Urinary bladder (tissue), 4 donors: ENCODE results near the gene ADGRB3. TPM values are rescaled to one million over a fixed set of nuclear protein-coding genes. Genes with fewer than 3 reads are reported as not detected.
"Not testable (repeated sequence)": the region's sequence is repeated elsewhere in the genome, so short reads cannot be mapped to it uniquely, and the experiment has no call there.

ENCODE experiments used
- DNase-seq: peaks from one replicate; pipeline ENCODE4 v3.0.0-alpha.2; 2015; ENCODE audit errors: extremely low spot score
- H3K27ac ChIP-seq: one replicate; pipeline ENCODE4 v1.5.1; 2013; ENCODE audit warnings: low read depth, mild to moderate bottlenecking, moderate library complexity
- H3K36me3 ChIP-seq: one replicate; pipeline ENCODE4 v1.6.1; 2013; ENCODE audit warnings: mild to moderate bottlenecking, moderate library complexity; ENCODE audit not compliant: insufficient read depth
- H3K4me1 ChIP-seq: one replicate; pipeline ENCODE4 v1.6.1; 2013; ENCODE audit warnings: mild to moderate bottlenecking, moderate library complexity; ENCODE audit not compliant: insufficient read depth
- H3K4me3 ChIP-seq: one replicate; pipeline ENCODE4 v1.5.1; 2013; ENCODE audit warnings: low read depth, low read length
- WGBS: extraction: QIAGEN DNeasy Blood & Tissue Kit; methylation state at CpG from one replicate; pipeline ENCODE4 v1.1.7; 2013; 5-methylcytosine and 5-hydroxymethylcytosine counted together
- polyA plus RNA-seq: library from polyadenylated mRNA; stranded (reverse); fragments of 200-250 nt; gene quantifications from one replicate; pipeline ENCODE4 v1.2.3, GENCODE V29; 2013
- total RNA-seq: library from RNA; depleted of rRNA; stranded (reverse); fragments of >200 nt; gene quantifications from one replicate; pipeline ENCODE4 v1.2.3, GENCODE V29; 2014
- donor health status: healthy with polysubstance abuse.
- donor health status: healthy.

ADGRB3 gene
- total and polyA plus RNA-seq, 2 donors: 4.7 to 29.4 TPM

GRCh38 chr6:69111301-69111700 lies 476.2 kb downstream of the ADGRB3 start:
- H3K4me3 ChIP-seq: no peak overlapping the region
- no peak for DNase-seq
- no peaks in the 10 kb centered on the region for H3K36me3 ChIP-seq
- 65% methylated on average over 2 of the region's 2 CpGs for WGBS
- H3K27ac ChIP-seq: no peak overlapping the region
- no peaks in the 10 kb centered on the region for H3K4me1 ChIP-seq

- Histone ChIP-seq H3K4me1 (no peaks in the 10 kb centered on the region), H3K4me3 (no peak overlapping the region), H3K27ac (no peak overlapping the region), H3K36me3 (no peaks in the 10 kb centered on the region)
- no peak for DNase-seq
- WGBS: 84% methylated on average over 2 of the region's 2 CpGs
These were observed 481.6 kb downstream of the ADGRB3 start for GRCh38 chr6:69116658-69117057.

GRCh38 chr6:69121461-69122406 lies 486.7 kb downstream of the ADGRB3 start:
- H3K4me3 ChIP-seq, H3K36me3 ChIP-seq, H3K4me1 ChIP-seq, DNase-seq, H3K27ac ChIP-seq: not testable (repeated sequence)
- WGBS: 92% methylated on average over 51 of the region's 51 CpGs

DNA sequence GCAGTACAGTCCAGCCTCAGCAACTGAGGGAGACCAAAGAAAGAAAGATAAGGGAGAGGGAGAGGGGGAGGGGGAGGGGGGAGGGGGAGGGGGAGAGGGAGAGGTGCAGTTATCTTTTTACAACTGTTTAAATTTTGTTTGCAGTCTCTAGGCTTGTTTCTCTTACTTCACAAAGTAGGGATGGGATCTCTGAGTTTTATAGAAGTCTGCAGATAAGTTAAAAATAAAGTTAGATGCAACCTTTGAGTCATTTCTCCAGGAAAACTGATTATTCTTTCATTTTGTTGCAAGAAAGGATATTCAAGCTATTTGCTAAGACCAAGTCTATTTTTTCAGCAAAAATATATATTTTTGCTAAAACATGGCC lies 487.3 kb downstream of the ADGRB3 start:
- Histone ChIP-seq H3K27ac (no peak overlapping the region), H3K4me1 (no peaks in the 10 kb centered on the region), H3K4me3 (no peak overlapping the region), H3K36me3 (no peaks in the 10 kb centered on the region)
- no peak for DNase-seq

GRCh38 chr6:69128411-69128810 lies 493.3 kb downstream of the ADGRB3 start:
- 13% methylated on average over 2 of the region's 2 CpGs for WGBS
- H3K27ac ChIP-seq: no peak overlapping the region
- H3K4me3 ChIP-seq: no peak overlapping the region
- DNase-seq: no peak
- no peaks in the 10 kb centered on the region for H3K4me1 ChIP-seq
- no peaks in the 10 kb centered on the region for H3K36me3 ChIP-seq

- Histone ChIP-seq H3K4me1 (no peaks in the 10 kb centered on the region), H3K27ac (no peak overlapping the region), H3K4me3 (no peak overlapping the region), H3K36me3 (no peaks in the 10 kb centered on the region)
- WGBS: 83% methylated on average over 1 of the region's 1 CpG
- DNase-seq: no peak
These were observed 494.0 kb downstream of the ADGRB3 start for GRCh38 chr6:69129046-69129445.

- Histone ChIP-seq H3K36me3 (no peaks in the 10 kb centered on the region), H3K4me3 (no peak overlapping the region), H3K4me1 (no peaks in the 10 kb centered on the region), H3K27ac (no peak overlapping the region)
- DNase-seq: no peak
- WGBS: 69% methylated on average over 1 of the region's 1 CpG
These were observed 500.8 kb downstream of the ADGRB3 start for GRCh38 chr6:69135927-69136326.

GRCh38 chr6:69138148-69138547 lies 503.1 kb downstream of the ADGRB3 start:
- DNase-seq: no peak
- H3K36me3 ChIP-seq: no peaks in the 10 kb centered on the region
- no peak overlapping the region for H3K4me3 ChIP-seq
- H3K4me1 ChIP-seq: no peaks in the 10 kb centered on the region
- no peak overlapping the region for H3K27ac ChIP-seq

DNA sequence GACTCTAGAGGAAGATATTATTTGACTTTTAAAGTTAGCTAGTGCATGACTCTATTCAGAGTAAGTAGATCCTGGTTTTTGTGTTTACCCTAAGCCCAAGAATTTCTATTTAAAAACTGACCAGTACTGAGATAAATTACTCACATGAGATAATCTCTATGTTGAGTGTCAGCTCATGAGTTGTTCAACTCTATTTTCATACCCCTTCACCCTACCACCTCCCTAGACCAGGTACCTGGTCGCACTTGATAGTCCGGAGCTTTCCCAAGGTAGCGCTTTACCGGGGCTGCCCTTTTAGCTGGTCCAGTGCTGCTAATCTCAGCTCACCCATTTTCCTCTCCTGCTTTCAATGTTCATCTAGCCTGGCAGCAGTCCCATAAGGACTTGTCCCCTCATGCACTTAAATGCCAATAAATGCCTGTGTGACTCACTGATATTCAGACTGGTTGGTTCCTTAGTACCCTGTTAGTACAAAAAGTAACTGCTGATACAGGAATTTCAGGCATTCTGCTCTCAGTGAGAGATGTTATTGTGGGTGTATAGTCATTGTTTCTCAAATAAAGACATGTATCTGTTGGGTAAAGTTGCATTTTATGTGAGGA lies 503.9 kb downstream of the ADGRB3 start:
- WGBS: 96% methylated on average over 4 of the region's 4 CpGs
- H3K27ac ChIP-seq: no peak overlapping the region
- no peaks in the 10 kb centered on the region for H3K36me3 ChIP-seq
- peak; percentile 8 for DNase-seq
- no peaks in the 10 kb centered on the region for H3K4me1 ChIP-seq
- no peak overlapping the region for H3K4me3 ChIP-seq

GRCh38 chr6:69145062-69145461 lies 510.0 kb downstream of the ADGRB3 start:
- DNase-seq: no peak
- WGBS: 90% methylated on average over 6 of the region's 6 CpGs
- H3K36me3 ChIP-seq: no peaks in the 10 kb centered on the region
- H3K27ac ChIP-seq: no peak overlapping the region
- no peaks in the 10 kb centered on the region for H3K4me1 ChIP-seq
- H3K4me3 ChIP-seq: no peak overlapping the region

GRCh38 chr6:69146385-69146784 lies 511.3 kb downstream of the ADGRB3 start:
- no peak overlapping the region for H3K27ac ChIP-seq
- no peaks in the 10 kb centered on the region for H3K4me1 ChIP-seq
- DNase-seq: no peak
- WGBS: 84% methylated on average over 1 of the region's 1 CpG
- no peaks in the 10 kb centered on the region for H3K36me3 ChIP-seq
- H3K4me3 ChIP-seq: no peak overlapping the region

DNA sequence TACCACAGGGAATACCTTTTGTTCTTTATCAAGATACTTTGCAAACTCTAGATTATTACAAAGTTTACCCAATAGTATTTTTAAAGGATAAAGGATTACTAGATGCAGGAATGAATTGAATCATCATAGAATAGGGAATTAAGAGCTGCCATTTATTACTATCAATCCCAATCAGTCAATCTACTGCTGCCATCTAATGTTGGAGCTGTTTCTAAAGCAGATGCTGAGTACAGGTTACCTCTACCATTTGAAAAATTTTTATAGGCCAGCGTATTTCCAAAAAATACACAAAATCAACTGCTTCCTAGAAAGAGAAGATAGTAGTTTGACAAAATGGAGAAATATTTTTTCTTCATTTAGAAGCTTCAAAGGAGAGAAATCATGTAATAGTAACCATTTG lies 520.4 kb downstream of the ADGRB3 start:
- Histone ChIP-seq H3K4me1 (no peaks in the 10 kb centered on the region), H3K27ac (no peak overlapping the region), H3K4me3 (no peak overlapping the region), H3K36me3 (peaks cover 1% of the 10 kb centered on the region)
- no peak for DNase-seq
- WGBS: 93% methylated on average over 1 of the region's 1 CpG

DNA sequence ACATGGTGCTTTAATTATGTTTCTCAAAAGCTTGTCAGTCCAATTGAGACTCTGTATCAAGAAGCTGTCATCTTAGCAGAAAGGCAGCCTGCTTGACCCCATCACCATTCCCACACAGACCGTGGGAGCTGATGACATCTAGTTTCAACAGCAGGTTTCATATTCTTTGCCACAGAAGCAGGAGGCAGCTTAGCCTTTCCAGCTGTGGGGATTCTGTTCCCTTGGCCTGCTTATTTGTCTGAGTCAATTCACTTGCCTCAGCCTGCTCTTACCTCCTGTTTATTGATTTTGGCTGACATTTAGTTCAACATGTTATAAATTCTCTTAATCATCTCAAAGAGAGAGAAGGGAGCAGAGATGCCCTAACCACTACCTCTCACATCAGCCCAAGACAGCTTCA lies 527.7 kb downstream of the ADGRB3 start:
- no peak overlapping the region for H3K4me3 ChIP-seq
- H3K36me3 ChIP-seq: no peaks in the 10 kb centered on the region
- 35% methylated on average over 1 of the region's 1 CpG for WGBS
- DNase-seq: no peak
- H3K4me1 ChIP-seq: no peaks in the 10 kb centered on the region
- no peak overlapping the region for H3K27ac ChIP-seq

- H3K27ac ChIP-seq: no peak overlapping the region
- no peak overlapping the region for H3K4me3 ChIP-seq
- no peaks in the 10 kb centered on the region for H3K4me1 ChIP-seq
- no peaks in the 10 kb centered on the region for H3K36me3 ChIP-seq
- WGBS: 76% methylated on average over 4 of the region's 4 CpGs
- no peak for DNase-seq
These were observed 529.6 kb downstream of the ADGRB3 start for GRCh38 chr6:69164564-69165229.
